ENCODE measurements around the gene FAM240B. TPM values are rescaled to one million over a fixed set of nuclear protein-coding genes. Genes with fewer than 3 reads are reported as not detected.
A peak's percentile ranks its signal among the peaks of the same experiment; 100 is the strongest.

FAM240B gene
- total RNA-seq, 1 experiment from 2014 or later = not detected

DNA sequence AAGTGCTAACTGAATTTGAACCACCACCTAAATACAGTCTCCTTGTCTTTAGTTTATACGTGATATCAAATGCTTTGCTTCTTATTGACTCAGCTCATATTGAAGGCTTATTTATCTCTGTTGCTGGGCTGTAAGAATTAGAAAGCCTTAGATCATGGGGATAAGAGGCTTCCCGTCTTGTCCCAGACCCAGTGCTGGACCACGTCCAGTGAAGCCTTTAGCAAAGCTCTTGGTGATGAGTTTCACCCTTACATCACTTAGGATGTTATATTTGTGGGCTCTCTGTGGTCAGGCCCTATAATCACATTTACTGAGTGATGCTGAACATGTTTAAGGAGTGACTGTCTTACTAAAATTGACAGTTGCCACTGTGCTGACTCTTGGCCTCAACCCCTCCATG, 11.2 kb downstream of the FAM240B start:
- in situ Hi-C loops (cut with HindIII; ENCODE audit: low pct_unique_long_range_greater_than_20kb, low sequenced_read_pairs) = no loop called here
- no peak for DNase-seq (ENCODE audit: low read depth, low spot score)

GRCh38 chr9:38707885-38708637, 11.9 kb downstream of the FAM240B start:
- in situ Hi-C loops (cut with HindIII; ENCODE audit: low pct_unique_long_range_greater_than_20kb, low sequenced_read_pairs) = no loop called here
- DNase-seq (ENCODE audit: low read depth, low spot score) = peak; percentile 49

- DNase-seq (ENCODE audit: low read depth, low spot score) = no peak
- in situ Hi-C loops (cut with HindIII; ENCODE audit: low pct_unique_long_range_greater_than_20kb, low sequenced_read_pairs) = no loop called here
Measured at GRCh38 chr9:38706493-38706892, 13.4 kb downstream of the FAM240B start.

DNA sequence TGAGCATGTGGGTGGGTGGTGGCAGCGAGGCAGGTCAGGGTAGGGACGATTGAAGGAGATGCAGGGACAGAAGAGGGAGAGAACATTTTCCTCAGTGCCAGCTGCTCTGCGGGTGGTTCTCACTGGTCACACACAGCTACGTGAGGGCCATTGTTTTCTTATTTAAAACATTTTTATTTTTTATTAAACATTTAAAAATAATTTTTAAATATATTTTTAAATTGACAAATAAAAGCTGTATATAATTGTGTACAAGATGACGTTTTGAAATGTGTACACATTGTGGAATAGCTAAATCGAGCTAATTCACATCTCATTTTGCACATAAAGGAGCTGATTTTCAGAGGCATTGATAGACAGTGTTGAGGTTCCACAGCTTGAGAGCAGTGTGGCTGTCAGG, 14.0 kb downstream of the FAM240B start:
- no peak for DNase-seq (ENCODE audit: low read depth, low spot score)
- in situ Hi-C loops (cut with HindIII; ENCODE audit: low pct_unique_long_range_greater_than_20kb, low sequenced_read_pairs) = no loop called here

- in situ Hi-C loops (cut with HindIII; ENCODE audit: low pct_unique_long_range_greater_than_20kb, low sequenced_read_pairs) = no loop called here
- no peak for DNase-seq (ENCODE audit: low read depth, low spot score)
Measured at GRCh38 chr9:38700695-38701094, 19.2 kb downstream of the FAM240B start.

- in situ Hi-C loops (cut with HindIII; ENCODE audit: low pct_unique_long_range_greater_than_20kb, low sequenced_read_pairs) = no loop called here
- DNase-seq (ENCODE audit: low read depth, low spot score) = no peak
Measured at GRCh38 chr9:38699337-38699736, 20.6 kb downstream of the FAM240B start.

DNA sequence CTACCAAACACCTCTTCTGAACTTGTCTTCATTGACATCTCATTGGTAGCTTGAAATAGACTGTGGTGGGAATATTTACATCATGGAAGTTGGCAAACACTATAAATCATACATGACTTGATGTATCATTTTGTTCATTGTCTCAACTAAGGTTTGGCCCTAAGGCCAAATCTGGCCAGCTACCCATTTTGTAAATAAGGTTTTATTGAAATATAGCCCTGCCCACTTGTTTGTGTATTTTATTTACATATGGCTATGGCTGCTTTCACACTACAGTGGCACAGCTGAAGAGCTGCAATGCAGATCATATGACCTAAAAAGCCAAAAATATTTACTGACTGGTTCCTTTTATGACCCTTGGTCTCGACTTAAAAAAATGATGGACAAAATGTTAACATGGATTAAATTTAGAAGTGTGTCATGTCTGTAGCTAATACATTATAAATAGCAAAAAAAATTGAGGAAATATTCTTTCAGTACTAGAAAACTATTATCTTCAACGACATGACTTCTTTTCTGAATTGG, 22.1 kb downstream of the FAM240B start:
- in situ Hi-C loops (cut with HindIII; ENCODE audit: low pct_unique_long_range_greater_than_20kb, low sequenced_read_pairs) = no loop called here
- DNase-seq (ENCODE audit: low read depth, low spot score) = no peak

DNA sequence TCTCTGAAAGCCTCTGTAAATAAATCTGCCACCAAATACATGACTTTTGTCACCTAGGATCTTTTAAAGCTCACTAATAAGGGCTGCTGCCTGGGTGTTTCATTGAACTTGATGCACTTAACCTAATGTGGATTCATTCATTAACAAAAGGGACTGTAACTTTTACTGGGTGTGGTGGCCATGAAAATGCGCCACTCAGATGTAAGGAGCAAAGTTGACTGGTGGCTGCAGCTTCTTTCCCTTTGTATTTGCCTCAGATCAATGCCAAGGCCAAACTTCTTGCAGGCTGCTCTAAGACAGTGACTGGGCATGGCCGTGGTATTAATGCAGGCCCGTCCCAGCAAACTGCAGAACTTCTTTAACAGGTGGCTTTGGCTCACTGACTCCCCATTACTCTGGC, 22.9 kb downstream of the FAM240B start:
- in situ Hi-C loops (cut with HindIII; ENCODE audit: low pct_unique_long_range_greater_than_20kb, low sequenced_read_pairs) = no loop called here

GRCh38 chr9:38694676-38695075, 25.3 kb downstream of the FAM240B start:
- no peak for DNase-seq (ENCODE audit: low read depth, low spot score)
- in situ Hi-C loops (cut with HindIII; ENCODE audit: low pct_unique_long_range_greater_than_20kb, low sequenced_read_pairs) = no loop called here

More for the DNA sequence above, 22.9 kb downstream of the FAM240B start:
- DNase-seq (ENCODE audit: low read depth, low spot score) = no peak

DNA sequence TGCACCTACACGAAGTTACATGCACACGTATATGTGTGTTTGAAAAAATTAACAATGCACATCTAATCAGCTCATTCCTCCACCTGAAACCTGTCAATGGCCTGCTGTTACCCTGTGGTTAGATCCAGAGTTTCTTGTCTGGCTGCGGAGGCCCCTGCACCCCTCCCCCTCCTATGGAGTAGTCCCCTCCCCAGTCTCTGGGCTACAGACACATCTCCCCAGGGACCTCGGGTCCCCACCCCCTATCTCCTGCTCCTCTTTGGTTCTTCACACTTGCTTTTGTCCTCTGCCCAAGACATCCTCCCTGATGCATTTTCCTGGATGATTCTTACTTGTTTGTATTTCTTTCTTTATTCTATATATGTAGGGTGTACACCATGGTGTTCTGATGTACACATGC, 27.2 kb downstream of the FAM240B start:
- no peak for DNase-seq (ENCODE audit: low read depth, low spot score)
- in situ Hi-C loops (cut with HindIII; ENCODE audit: low pct_unique_long_range_greater_than_20kb, low sequenced_read_pairs) = no loop called here

- in situ Hi-C loops (cut with HindIII; ENCODE audit: low pct_unique_long_range_greater_than_20kb, low sequenced_read_pairs) = no loop called here
- DNase-seq (ENCODE audit: low read depth, low spot score) = no peak
Measured at GRCh38 chr9:38690574-38690973, 29.4 kb downstream of the FAM240B start.

DNA sequence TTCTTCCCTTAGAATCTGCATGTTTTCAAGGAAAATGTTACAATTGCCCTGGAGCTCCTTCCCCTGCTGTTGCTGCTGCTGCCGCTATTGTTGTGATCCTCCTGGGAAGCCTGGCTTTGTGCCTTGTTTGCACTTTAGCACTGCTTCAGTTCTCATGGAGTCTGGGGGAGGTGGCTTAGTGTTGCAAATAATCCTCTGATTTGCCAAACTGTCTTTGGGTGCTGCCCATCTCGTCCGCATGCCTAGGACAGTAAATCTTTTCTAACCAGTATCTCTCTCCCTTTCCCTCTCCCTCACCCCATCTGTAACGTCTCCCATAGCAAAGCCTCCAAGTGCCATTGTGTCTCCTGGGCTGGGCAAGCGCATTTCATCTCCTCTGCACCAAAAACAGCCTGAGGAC, 30.3 kb downstream of the FAM240B start:
- in situ Hi-C loops (cut with HindIII; ENCODE audit: low pct_unique_long_range_greater_than_20kb, low sequenced_read_pairs) = no loop called here
- DNase-seq (ENCODE audit: low read depth, low spot score) = peak; percentile 70

DNA sequence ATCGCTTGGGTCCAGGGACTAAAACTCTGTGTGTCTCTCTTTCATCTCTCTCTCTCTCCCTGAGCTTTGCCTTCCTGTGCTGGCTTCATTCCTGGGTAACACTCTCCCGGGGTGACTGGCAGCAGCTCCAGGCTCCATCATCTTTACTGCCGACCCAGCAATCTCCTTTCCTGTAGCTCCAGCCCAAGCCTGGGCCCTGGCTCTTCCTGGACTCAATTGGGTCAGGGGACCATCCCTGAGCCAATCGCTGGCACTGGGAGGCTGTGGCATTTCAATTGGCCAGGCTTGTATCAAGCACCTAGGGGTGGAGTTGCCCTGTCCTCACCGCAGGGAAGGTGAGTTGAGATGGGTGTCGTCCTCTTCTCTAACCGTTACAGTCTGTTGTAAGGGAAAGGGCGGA, 31.9 kb downstream of the FAM240B start:
- DNase-seq (ENCODE audit: low read depth, low spot score) = no peak
- in situ Hi-C loops (cut with HindIII; ENCODE audit: low pct_unique_long_range_greater_than_20kb, low sequenced_read_pairs) = no loop called here

DNA sequence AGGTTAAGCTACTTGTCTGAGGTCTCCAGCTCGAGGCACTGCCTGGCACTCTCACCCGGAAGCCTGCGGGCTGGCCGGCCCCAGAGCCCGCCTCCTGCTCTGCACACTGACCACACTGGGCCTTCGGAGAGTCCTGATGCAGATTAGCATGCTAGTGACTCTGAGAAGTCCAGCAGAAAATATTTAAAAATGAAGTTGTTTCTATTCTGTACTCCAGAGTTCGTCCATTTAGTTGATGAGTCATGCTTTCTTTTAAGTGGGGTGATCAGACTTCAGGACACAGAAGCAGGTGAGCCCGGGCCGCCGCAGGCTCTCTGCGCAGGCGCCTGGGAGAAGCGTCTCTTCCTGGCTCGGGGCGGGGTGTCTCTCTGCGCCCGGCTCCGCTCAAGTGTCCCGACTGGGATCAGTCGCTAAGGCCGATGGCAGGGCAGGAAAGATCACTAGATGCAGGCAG, 32.5 kb downstream of the FAM240B start:
- in situ Hi-C loops (cut with HindIII; ENCODE audit: low pct_unique_long_range_greater_than_20kb, low sequenced_read_pairs) = no loop called here
- DNase-seq (ENCODE audit: low read depth, low spot score) = no peak

GRCh38 chr9:38686933-38687332, 33.0 kb downstream of the FAM240B start:
- DNase-seq (ENCODE audit: low read depth, low spot score) = no peak
- in situ Hi-C loops (cut with HindIII; ENCODE audit: low pct_unique_long_range_greater_than_20kb, low sequenced_read_pairs) = no loop called here

DNA sequence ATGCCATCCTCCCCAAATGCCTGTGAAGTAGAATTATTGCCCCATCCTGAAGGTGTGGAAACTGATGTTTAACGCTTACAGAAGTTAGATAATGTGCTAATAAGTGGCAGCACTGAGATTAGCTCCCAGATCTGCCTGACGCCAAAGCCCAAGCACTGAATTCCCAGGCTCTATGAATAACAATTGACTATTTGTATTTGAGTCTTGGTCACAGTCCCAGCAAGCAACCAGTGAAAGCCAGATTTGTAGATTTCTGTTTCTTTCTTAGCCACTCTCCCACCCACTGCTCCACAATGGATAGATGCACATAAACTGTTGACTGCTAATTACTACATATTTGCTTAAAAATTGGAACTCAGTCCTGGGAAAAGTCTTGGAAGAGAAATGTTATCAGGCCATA, 34.4 kb downstream of the FAM240B start:
- DNase-seq (ENCODE audit: low read depth, low spot score) = peak; percentile 30
- in situ Hi-C loops (cut with HindIII; ENCODE audit: low pct_unique_long_range_greater_than_20kb, low sequenced_read_pairs) = no loop called here

DNA sequence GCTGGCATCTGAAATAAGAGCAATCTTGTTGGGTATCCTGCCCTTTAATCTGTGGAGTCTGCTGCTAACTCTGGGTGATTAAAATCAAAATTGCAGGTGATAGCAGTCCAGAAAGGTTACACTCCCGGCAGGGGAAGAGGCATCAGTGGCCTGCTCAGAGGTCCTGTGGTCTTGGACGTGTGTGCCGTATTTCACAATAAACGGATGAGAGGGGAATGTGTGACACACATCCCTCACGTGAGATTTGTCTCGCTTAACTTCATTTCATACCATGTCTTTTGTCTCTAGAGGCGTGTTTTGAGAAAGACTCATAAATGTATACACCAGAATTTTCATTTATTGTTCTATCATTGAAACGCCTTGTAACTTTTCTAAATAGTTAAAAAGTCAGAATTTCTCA, 36.6 kb downstream of the FAM240B start:
- no peak for DNase-seq (ENCODE audit: low read depth, low spot score)
- in situ Hi-C loops (cut with HindIII; ENCODE audit: low pct_unique_long_range_greater_than_20kb, low sequenced_read_pairs) = no loop called here

- DNase-seq (ENCODE audit: low read depth, low spot score) = peak; percentile 66
- in situ Hi-C loops (cut with HindIII; ENCODE audit: low pct_unique_long_range_greater_than_20kb, low sequenced_read_pairs) = no loop called here
Measured at GRCh38 chr9:38682713-38683112, 37.2 kb downstream of the FAM240B start.

DNA sequence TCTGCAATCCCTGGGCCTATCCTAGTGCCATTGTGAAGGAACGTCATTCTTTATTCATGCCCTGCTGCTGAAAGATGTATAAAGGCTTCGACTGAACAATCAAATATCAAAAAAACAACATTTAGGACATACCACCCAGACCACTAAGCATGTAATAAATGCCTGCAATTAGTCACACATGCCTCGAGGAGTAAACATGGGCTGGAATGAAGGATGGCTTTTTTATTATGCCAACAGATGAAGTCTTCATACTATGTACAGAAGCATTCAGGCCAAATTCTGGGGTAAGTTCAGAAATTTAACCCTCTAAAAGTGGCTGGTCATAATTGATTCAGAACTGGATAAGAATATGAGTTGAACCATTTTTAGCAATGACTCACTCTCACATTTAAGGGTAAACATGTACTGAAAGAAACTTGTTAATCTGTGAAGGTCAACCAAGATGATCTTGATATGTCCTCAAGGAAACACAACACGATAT, 38.1 kb downstream of the FAM240B start:
- DNase-seq (ENCODE audit: low read depth, low spot score) = peak; percentile 76
- in situ Hi-C loops (cut with HindIII; ENCODE audit: low pct_unique_long_range_greater_than_20kb, low sequenced_read_pairs) = no loop called here
